Esophagus squamous epithelium (tissue), 4 donors: Measurements from ENCODE around the gene ANK3.

Experiments
- POLR2A ChIP-seq, 4 donors: fragments of 450-650 bp; IDR thresholded peaks; one replicate each; pipeline ENCODE4 v1.6.1; 2017; ENCODE audit warnings: antibody characterized with exemption in 4 of 4, mild to moderate bottlenecking in 4 of 4, moderate library complexity in 3 of 4
- TF ChIP-seq, protein P1 (sequence below), 6 experiments: fragments of 450-650 bp in 4 of 6; fragments of 200-600 bp in 2 of 6; sonication (generic) in 2 of 6; IDR thresholded peaks; one replicate each; pipeline ENCODE4 v1.5.1; 2016 to 2019; ENCODE audit warnings: antibody characterized with exemption in 6 of 6, mild to moderate bottlenecking in 4 of 6, moderate library complexity in 4 of 6

DNA sequence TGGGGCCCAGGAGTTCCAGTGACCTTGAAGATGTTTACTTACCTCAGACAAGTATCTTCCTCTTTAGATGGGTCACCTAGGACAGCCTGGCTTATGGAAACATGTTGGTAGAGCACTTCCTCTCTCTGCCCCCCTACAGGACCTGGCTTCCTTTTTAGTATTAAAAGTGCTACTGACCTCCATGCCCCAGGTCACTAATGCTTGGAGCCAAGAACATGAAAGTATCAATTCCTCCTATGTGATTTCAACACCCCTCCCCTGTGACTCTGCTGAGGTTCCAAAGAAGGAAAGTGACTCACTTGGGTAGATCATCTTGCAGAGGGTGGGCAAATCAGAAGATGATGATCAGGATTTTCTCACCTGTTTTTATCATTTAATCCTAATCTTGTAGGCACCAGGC lies 358.0 kb downstream of the ANK3 start:
- no peak for TF ChIP-seq POLR2A (IDR thresholded peaks at IDR 0.05)
- TF ChIP-seq, protein P1, sequence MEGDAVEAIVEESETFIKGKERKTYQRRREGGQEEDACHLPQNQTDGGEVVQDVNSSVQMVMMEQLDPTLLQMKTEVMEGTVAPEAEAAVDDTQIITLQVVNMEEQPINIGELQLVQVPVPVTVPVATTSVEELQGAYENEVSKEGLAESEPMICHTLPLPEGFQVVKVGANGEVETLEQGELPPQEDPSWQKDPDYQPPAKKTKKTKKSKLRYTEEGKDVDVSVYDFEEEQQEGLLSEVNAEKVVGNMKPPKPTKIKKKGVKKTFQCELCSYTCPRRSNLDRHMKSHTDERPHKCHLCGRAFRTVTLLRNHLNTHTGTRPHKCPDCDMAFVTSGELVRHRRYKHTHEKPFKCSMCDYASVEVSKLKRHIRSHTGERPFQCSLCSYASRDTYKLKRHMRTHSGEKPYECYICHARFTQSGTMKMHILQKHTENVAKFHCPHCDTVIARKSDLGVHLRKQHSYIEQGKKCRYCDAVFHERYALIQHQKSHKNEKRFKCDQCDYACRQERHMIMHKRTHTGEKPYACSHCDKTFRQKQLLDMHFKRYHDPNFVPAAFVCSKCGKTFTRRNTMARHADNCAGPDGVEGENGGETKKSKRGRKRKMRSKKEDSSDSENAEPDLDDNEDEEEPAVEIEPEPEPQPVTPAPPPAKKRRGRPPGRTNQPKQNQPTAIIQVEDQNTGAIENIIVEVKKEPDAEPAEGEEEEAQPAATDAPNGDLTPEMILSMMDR (IDR thresholded peaks at IDR 0.05) = no peak
